Dendritic cell treated with granulocyte-macrophage colony-stimulating factor and Interleukin-4, amounts not matched to agents 40 ng/mL and 50 ng/mL, for 4 days (primary cell): Measurements from ENCODE around the gene FUCA1.
A peak's percentile ranks its signal among the peaks of the same experiment; 100 is the strongest.
"Not testable (repeated sequence)": the region's sequence is repeated elsewhere in the genome, so short reads cannot be mapped to it uniquely, and the experiment has no call there.

ENCODE experiments used
- H3K27ac Mint-ChIP-seq: one replicate; pipeline ENCODE4 v1.8.0; 2022; ENCODE audit warnings: mild to moderate bottlenecking, mixed read lengths
- H3K27me3 Mint-ChIP-seq: one replicate; pipeline ENCODE4 v1.8.0; 2022; ENCODE audit warnings: mild to moderate bottlenecking, mixed read lengths
- H3K36me3 Mint-ChIP-seq: one replicate; pipeline ENCODE4 v1.8.0; 2022; ENCODE audit warnings: low read depth, mixed read lengths
- H3K4me1 Mint-ChIP-seq: one replicate; pipeline ENCODE4 v1.8.0; 2022; ENCODE audit warnings: low read depth, mixed read lengths
- H3K4me3 Mint-ChIP-seq: one replicate; pipeline ENCODE4 v1.8.0; 2022; ENCODE audit warnings: mild to moderate bottlenecking, moderate library complexity, mixed read lengths
- H3K9me3 Mint-ChIP-seq: one replicate; pipeline ENCODE4 v1.8.0; 2022; ENCODE audit warnings: mixed read lengths
- intact Hi-C: fragments of 100-400 bp; cut with micrococcal nuclease; formaldehyde crosslinking; loops from one replicate; pipeline ENCODE4 v1.15.0; 2022

Gene FUCA1

GRCh38 chr1:23875382-23875781 lies 7.3 kb upstream of the FUCA1 start:
- no peaks in the 10 kb centered on the region for H3K27me3 Mint-ChIP-seq
- H3K27ac Mint-ChIP-seq, result peak overlapping the region; percentile 13
- H3K4me1 Mint-ChIP-seq, result peaks cover under 1% of the 10 kb centered on the region
- H3K36me3 Mint-ChIP-seq, result peaks cover 11% of the 10 kb centered on the region
- peaks cover 30% of the 10 kb centered on the region for H3K9me3 Mint-ChIP-seq
- H3K4me3 Mint-ChIP-seq, result no peak overlapping the region
- intact Hi-C loops, result no loop called here

DNA sequence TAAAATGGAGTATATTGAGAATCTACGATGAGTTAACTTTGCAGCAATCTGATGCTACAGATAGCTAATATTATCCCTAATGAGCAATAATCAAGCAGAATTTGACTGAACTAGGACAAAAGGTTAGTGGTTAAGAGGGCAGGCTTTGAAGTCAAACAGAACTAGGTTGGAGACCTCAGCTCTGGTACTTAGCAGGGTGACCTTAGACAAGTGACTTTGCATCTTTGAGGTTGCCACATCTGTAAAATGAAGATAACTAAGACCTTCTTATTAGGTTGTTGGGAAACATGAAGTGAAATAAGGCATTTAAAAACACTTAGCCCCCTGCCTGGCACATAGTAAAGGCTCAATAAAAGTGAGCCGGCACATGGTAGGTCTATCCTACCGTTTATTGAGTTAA lies 4.3 kb upstream of the FUCA1 start:
- Mint-ChIP-seq H3K4me1 (peaks cover 28% of the 10 kb centered on the region), H3K27ac (no peak overlapping the region), H3K36me3 (peaks cover 10% of the 10 kb centered on the region), H3K9me3 (peaks cover under 1% of the 10 kb centered on the region), H3K4me3 (no peak overlapping the region), H3K27me3 (no peaks in the 10 kb centered on the region)
- intact Hi-C loops, result no loop called here

GRCh38 chr1:23869051-23869450 lies 961 bp upstream of the FUCA1 start:
- H3K4me1 Mint-ChIP-seq, result peaks cover 52% of the 10 kb centered on the region
- H3K9me3 Mint-ChIP-seq, result no peaks in the 10 kb centered on the region
- peak overlapping the region; percentile 55 for H3K27ac Mint-ChIP-seq
- peaks cover 28% of the 10 kb centered on the region for H3K36me3 Mint-ChIP-seq
- intact Hi-C loops, result loop anchor here (10.0 kb wide), 1 partner anchor 94 kb away; the partner anchor contains the start of gene PITHD1
- H3K4me3 Mint-ChIP-seq, result peak overlapping the region; percentile 85
- no peaks in the 10 kb centered on the region for H3K27me3 Mint-ChIP-seq

DNA sequence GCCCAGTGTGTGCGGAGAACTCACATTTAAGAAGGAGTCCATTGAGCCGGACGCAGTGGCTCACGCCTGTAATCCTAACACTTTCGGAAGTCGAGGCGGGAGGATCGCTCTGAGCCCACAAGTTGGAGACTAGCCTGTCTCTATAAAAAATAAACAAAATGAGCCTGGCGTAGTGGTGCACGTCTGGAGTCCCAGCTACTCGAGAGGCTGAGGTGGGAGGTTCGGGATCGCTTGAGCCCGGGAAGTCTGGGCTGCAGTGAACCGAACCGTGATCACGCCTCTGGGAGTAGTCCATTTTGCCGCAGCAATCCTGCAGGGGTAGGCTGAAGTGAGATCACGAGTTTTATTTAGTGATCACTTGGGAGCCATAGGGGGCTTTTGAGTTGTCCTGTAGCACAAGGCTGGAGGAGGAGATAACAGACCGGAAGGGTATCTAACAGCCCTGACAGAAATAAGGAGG lies 497 bp upstream of the FUCA1 start:
- peaks cover 52% of the 10 kb centered on the region for H3K4me1 Mint-ChIP-seq
- no peaks in the 10 kb centered on the region for H3K9me3 Mint-ChIP-seq
- peaks cover 31% of the 10 kb centered on the region for H3K36me3 Mint-ChIP-seq
- intact Hi-C loops, result loop anchor here (1.0 to 10.0 kb wide), 3 partner anchors 48 to 94 kb away; partner anchors contain the start of gene PITHD1
- peak overlapping the region; percentile 85 for H3K4me3 Mint-ChIP-seq
- no peaks in the 10 kb centered on the region for H3K27me3 Mint-ChIP-seq
- peak overlapping the region; percentile 55 for H3K27ac Mint-ChIP-seq

- Mint-ChIP-seq H3K9me3 (no peaks in the 10 kb centered on the region), H3K27ac (peak overlapping the region; percentile 55), H3K4me1 (peaks cover 52% of the 10 kb centered on the region), H3K4me3 (peak overlapping the region; percentile 85), H3K27me3 (no peaks in the 10 kb centered on the region), H3K36me3 (peaks cover 42% of the 10 kb centered on the region)
- intact Hi-C loops, result loop anchor here (10.0 kb wide), 1 partner anchor 93 kb away; the partner anchor contains the start of gene PITHD1
Measured at GRCh38 chr1:23867542-23867894, 572 bp downstream of the FUCA1 start.

GRCh38 chr1:23865543-23865930 lies 2.6 kb downstream of the FUCA1 start:
- H3K36me3 Mint-ChIP-seq, result peaks cover 60% of the 10 kb centered on the region
- peak overlapping the region; percentile 44 for H3K4me3 Mint-ChIP-seq
- H3K27me3 Mint-ChIP-seq, result no peaks in the 10 kb centered on the region
- no peak overlapping the region for H3K27ac Mint-ChIP-seq
- intact Hi-C loops, result loop anchor here (10.0 kb wide), 1 partner anchor 91 kb away; the partner anchor contains the start of gene PITHD1
- H3K9me3 Mint-ChIP-seq, result no peaks in the 10 kb centered on the region
- peaks cover 52% of the 10 kb centered on the region for H3K4me1 Mint-ChIP-seq

DNA sequence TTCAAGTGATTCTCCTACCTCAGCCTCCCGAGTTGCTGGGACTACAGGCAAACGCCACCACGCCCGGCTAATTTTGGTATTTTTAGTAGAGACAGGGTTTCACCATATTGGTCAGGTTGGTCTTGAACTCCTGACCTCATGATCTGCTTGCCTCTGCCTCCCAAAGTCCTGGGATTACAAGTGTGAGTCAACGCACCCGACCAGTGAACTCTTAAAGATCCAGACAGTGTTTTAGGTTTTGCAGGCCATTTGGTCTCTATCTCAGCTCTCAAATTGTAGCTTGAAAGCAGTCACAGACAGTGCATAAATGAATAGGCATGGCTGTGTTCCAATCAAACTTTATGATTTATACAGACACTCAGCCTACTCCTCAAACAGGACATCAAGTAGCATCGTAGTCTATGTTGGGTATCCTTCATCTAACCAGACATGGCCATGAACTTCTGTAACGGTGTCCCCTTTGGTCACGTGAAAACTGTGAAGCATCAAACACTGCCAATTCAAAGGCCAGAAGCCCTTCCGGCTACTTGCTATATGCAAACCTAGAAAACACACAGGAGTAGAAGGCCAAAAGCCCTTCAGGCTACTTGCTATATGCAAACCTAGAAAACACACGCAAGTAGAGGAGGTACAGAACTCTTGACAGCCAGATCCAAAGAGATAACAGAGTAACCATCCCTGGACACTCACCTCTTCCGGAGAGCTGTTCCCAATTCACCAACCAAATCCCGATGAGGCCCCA lies 3.1 kb downstream of the FUCA1 start:
- Mint-ChIP-seq H3K27ac (no peak overlapping the region), H3K9me3 (no peaks in the 10 kb centered on the region), H3K4me1 (peaks cover 48% of the 10 kb centered on the region), H3K36me3 (peaks cover 65% of the 10 kb centered on the region), H3K4me3 (no peak overlapping the region), H3K27me3 (no peaks in the 10 kb centered on the region)
- intact Hi-C loops, result loop anchor here (10.0 kb wide), 1 partner anchor 90 kb away; the partner anchor contains the start of gene PITHD1

GRCh38 chr1:23862640-23863039 lies 5.5 kb downstream of the FUCA1 start:
- Mint-ChIP-seq H3K27ac (no peak overlapping the region), H3K9me3 (no peaks in the 10 kb centered on the region), H3K36me3 (peaks cover 81% of the 10 kb centered on the region), H3K4me3 (no peak overlapping the region), H3K27me3 (no peaks in the 10 kb centered on the region), H3K4me1 (peaks cover 27% of the 10 kb centered on the region)
- intact Hi-C loops, result loop anchor here (10.0 kb wide), 1 partner anchor 88 kb away; the partner anchor contains the start of gene PITHD1

GRCh38 chr1:23854568-23854967 lies 13.5 kb downstream of the FUCA1 start:
- Mint-ChIP-seq H3K9me3 (no peaks in the 10 kb centered on the region), H3K36me3 (peaks cover 87% of the 10 kb centered on the region), H3K27me3 (no peaks in the 10 kb centered on the region), H3K4me1 (peaks cover 6% of the 10 kb centered on the region), H3K27ac (no peak overlapping the region), H3K4me3 (no peak overlapping the region)
- intact Hi-C loops, result no loop called here

- H3K27me3 Mint-ChIP-seq, H3K9me3 Mint-ChIP-seq, intact Hi-C loops, H3K27ac Mint-ChIP-seq, H3K4me1 Mint-ChIP-seq, H3K4me3 Mint-ChIP-seq: not testable (repeated sequence)
- peaks cover 87% of the 10 kb centered on the region for H3K36me3 Mint-ChIP-seq
Measured at GRCh38 chr1:23853124-23853523, 15.0 kb downstream of the FUCA1 start.

- H3K27ac Mint-ChIP-seq, H3K4me1 Mint-ChIP-seq, intact Hi-C loops, H3K27me3 Mint-ChIP-seq, H3K9me3 Mint-ChIP-seq, H3K4me3 Mint-ChIP-seq: not testable (repeated sequence)
- peaks cover 87% of the 10 kb centered on the region for H3K36me3 Mint-ChIP-seq
Measured at GRCh38 chr1:23851406-23851805, 16.7 kb downstream of the FUCA1 start.

- intact Hi-C loops, result no loop called here
- H3K27me3 Mint-ChIP-seq, result no peaks in the 10 kb centered on the region
- H3K27ac Mint-ChIP-seq, result no peak overlapping the region
Measured at GRCh38 chr1:23848673-23849616, 19.1 kb downstream of the FUCA1 start.

GRCh38 chr1:23847482-23848095 lies 20.5 kb downstream of the FUCA1 start:
- H3K27ac Mint-ChIP-seq, H3K4me1 Mint-ChIP-seq, intact Hi-C loops, H3K27me3 Mint-ChIP-seq, H3K4me3 Mint-ChIP-seq, H3K9me3 Mint-ChIP-seq: not testable (repeated sequence)
- H3K36me3 Mint-ChIP-seq, result peaks cover 66% of the 10 kb centered on the region

More at GRCh38 chr1:23848673-23849616, 19.1 kb downstream of the FUCA1 start:
- H3K9me3 Mint-ChIP-seq, result no peaks in the 10 kb centered on the region
- peaks cover 6% of the 10 kb centered on the region for H3K4me1 Mint-ChIP-seq
- H3K36me3 Mint-ChIP-seq, result peaks cover 79% of the 10 kb centered on the region
- no peak overlapping the region for H3K4me3 Mint-ChIP-seq
